NCI-H2171 (cell line): Measurements from ENCODE around the gene MYO10.

ENCODE experiments used
- DNase-seq: peaks from one replicate; lab custom pipeline; 2025; lab: John Stamatoyannopoulos, UW

MYO10 gene

GRCh38 chr5:16943846-16944678, 8.0 kb upstream of the MYO10 start:
- no peak for DNase-seq

GRCh38 chr5:16937503-16938161, 1.5 kb upstream of the MYO10 start:
- DNase-seq: no peak

GRCh38 chr5:16936989-16937438, 926 bp upstream of the MYO10 start:
- peak; percentile 29 for DNase-seq

GRCh38 chr5:16935231-16936149, 598 bp downstream of the MYO10 start:
- peak; percentile 64 for DNase-seq

GRCh38 chr5:16934677-16935153, 1.4 kb downstream of the MYO10 start:
- no peak for DNase-seq

GRCh38 chr5:16934123-16934522, 2.0 kb downstream of the MYO10 start:
- no peak for DNase-seq

- DNase-seq: no peak
Measured at GRCh38 chr5:16933337-16933736, 2.8 kb downstream of the MYO10 start.

GRCh38 chr5:16932401-16932800, 3.7 kb downstream of the MYO10 start:
- DNase-seq: no peak

GRCh38 chr5:16931334-16932110, 4.6 kb downstream of the MYO10 start:
- no peak for DNase-seq

- no peak for DNase-seq
Measured at GRCh38 chr5:16930496-16930895, 5.6 kb downstream of the MYO10 start.

GRCh38 chr5:16929831-16930230, 6.3 kb downstream of the MYO10 start:
- no peak for DNase-seq

GRCh38 chr5:16929347-16929746, 6.7 kb downstream of the MYO10 start:
- DNase-seq: no peak

- no peak for DNase-seq
Measured at GRCh38 chr5:16927613-16928012, 8.5 kb downstream of the MYO10 start.

GRCh38 chr5:16926417-16926816, 9.7 kb downstream of the MYO10 start:
- no peak for DNase-seq

- DNase-seq: no peak
Measured at GRCh38 chr5:16924206-16924605, 11.9 kb downstream of the MYO10 start.

- no peak for DNase-seq
Measured at GRCh38 chr5:16922430-16922829, 13.7 kb downstream of the MYO10 start.

- no peak for DNase-seq
Measured at GRCh38 chr5:16921211-16921610, 14.9 kb downstream of the MYO10 start.

- no peak for DNase-seq
Measured at GRCh38 chr5:16920109-16920816, 15.8 kb downstream of the MYO10 start.

GRCh38 chr5:16918891-16919671, 17.0 kb downstream of the MYO10 start:
- DNase-seq: no peak

- DNase-seq: no peak
Measured at GRCh38 chr5:16918156-16918555, 17.9 kb downstream of the MYO10 start.
